Mesothelial cell of epicardium (in vitro differentiated cells): ENCODE results near the gene NFE2L2. TPM values are rescaled to one million over a fixed set of nuclear protein-coding genes. Genes with fewer than 3 reads are reported as not detected.
A peak's percentile ranks its signal among the peaks of the same experiment; 100 is the strongest.
"Not testable (repeated sequence)": the region's sequence is repeated elsewhere in the genome, so short reads cannot be mapped to it uniquely, and the experiment has no call there.

ENCODE experiments used
- DNase-seq, 2 experiments: peaks; one replicate each; pipeline ENCODE4 v3.0.0; 2021; ENCODE audit warnings: low spot score in 2 of 2; ENCODE audit not compliant: unreplicated experiment in 2 of 2
- H3K27ac Mint-ChIP-seq: 2 replicates; pipeline ENCODE4 v1.8.0; 2021; ENCODE audit warnings: mixed read lengths
- H3K27me3 Mint-ChIP-seq: 2 replicates; pipeline ENCODE4 v1.8.0; 2021; ENCODE audit warnings: low read depth, mixed read lengths
- H3K36me3 Mint-ChIP-seq: 2 replicates; pipeline ENCODE4 v1.8.0; 2021; ENCODE audit warnings: mixed read lengths
- H3K4me1 Mint-ChIP-seq: 2 replicates; pipeline ENCODE4 v1.8.0; 2021; ENCODE audit warnings: mixed read lengths
- H3K4me3 Mint-ChIP-seq: 2 replicates; pipeline ENCODE4 v1.8.0; 2021; ENCODE audit warnings: mild to moderate bottlenecking, moderate library complexity, mixed read lengths
- H3K9me3 Mint-ChIP-seq: 2 replicates; pipeline ENCODE4 v1.8.0; 2021; ENCODE audit warnings: mixed read lengths
- total RNA-seq: library from RNA; stranded (reverse); gene quantifications from 3 replicates; pipeline ENCODE4 v1.2.1, GENCODE V29; 2021
- TF ChIP-seq, protein P1 (sequence below): fragments of 200-600 bp; sonication (generic); IDR thresholded peaks from one replicate; pipeline ENCODE4 v1.5.0; 2021; ENCODE audit warnings: antibody characterized with exemption; ENCODE audit not compliant: unreplicated experiment

NFE2L2 gene
- total RNA-seq, 1 donor from 2014 or later: 93.9 TPM

DNA sequence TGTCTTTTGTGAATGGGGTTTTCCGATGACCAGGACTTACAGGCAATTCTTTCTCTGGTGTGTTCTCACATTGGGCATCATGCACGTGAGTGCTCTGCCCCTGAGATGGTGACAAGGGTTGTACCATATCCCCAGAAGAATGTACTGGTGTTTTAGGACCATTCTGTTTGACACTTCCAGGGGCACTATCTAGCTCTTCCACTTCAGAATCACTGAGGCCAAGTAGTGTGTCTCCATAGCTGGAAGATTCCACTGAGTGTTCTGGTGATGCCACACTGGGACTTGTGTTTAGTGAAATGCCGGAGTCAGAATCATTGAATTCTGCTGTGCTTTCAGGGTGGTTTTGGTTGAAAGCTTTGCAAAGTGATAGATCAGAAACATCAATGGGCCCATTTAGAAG lies 33.3 kb downstream of the NFE2L2 start:
- Mint-ChIP-seq H3K27ac (peak overlapping the region; percentile 37), H3K36me3 (peaks cover 52% of the 10 kb centered on the region)
- TF ChIP-seq, protein P1, sequence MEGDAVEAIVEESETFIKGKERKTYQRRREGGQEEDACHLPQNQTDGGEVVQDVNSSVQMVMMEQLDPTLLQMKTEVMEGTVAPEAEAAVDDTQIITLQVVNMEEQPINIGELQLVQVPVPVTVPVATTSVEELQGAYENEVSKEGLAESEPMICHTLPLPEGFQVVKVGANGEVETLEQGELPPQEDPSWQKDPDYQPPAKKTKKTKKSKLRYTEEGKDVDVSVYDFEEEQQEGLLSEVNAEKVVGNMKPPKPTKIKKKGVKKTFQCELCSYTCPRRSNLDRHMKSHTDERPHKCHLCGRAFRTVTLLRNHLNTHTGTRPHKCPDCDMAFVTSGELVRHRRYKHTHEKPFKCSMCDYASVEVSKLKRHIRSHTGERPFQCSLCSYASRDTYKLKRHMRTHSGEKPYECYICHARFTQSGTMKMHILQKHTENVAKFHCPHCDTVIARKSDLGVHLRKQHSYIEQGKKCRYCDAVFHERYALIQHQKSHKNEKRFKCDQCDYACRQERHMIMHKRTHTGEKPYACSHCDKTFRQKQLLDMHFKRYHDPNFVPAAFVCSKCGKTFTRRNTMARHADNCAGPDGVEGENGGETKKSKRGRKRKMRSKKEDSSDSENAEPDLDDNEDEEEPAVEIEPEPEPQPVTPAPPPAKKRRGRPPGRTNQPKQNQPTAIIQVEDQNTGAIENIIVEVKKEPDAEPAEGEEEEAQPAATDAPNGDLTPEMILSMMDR: no peak

DNA sequence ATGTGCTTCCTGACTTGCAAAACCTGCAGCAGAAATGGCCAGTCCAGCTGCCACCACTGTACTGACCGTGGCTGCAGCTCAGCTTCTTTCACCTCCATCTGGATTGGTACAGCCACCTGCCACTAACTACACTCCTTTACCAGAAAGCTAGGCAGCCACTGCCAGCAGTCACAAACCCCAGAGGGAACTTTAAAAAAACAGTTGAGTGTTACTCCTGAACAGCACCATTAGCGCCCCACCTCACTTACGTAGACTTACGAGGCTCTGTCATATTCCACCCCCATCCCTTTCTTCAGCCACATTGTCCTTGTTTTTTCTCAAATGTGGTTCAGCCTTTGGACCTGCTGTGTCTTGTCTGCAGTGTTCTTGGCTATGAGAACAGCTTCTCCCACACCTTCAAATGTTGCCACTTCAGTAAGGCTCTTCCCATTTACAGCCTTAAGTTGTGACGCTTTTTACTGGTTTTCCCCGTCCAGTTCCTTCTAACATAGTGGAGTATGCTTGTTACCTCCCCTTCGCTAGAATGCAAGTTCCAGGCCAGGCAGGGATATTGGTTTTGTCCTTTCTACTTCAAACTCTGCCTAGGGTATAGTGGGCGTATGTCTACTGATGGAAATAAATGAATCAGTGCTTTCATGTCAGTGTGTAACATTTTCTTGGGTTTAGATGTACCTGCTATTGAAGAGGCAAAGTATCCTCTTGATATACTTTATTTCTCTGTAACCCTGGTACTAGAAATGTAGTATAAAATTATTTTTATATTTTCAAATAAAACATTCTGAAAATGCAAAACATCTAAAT lies 34.9 kb downstream of the NFE2L2 start:
- Mint-ChIP-seq H3K27ac (peak overlapping the region; percentile 82), H3K27me3 (no peaks in the 10 kb centered on the region), H3K9me3 (no peaks in the 10 kb centered on the region), H3K4me3 (no peak overlapping the region), H3K36me3 (peaks cover 48% of the 10 kb centered on the region), H3K4me1 (peaks cover 10% of the 10 kb centered on the region)
- TF ChIP-seq, protein P1: no peak
- DNase-seq: no peak

More for the DNA sequence above, 33.3 kb downstream of the NFE2L2 start:
- Mint-ChIP-seq H3K9me3 (no peaks in the 10 kb centered on the region), H3K27me3 (no peaks in the 10 kb centered on the region), H3K4me1 (peaks cover 10% of the 10 kb centered on the region), H3K4me3 (no peak overlapping the region)
- no peak for DNase-seq

DNA sequence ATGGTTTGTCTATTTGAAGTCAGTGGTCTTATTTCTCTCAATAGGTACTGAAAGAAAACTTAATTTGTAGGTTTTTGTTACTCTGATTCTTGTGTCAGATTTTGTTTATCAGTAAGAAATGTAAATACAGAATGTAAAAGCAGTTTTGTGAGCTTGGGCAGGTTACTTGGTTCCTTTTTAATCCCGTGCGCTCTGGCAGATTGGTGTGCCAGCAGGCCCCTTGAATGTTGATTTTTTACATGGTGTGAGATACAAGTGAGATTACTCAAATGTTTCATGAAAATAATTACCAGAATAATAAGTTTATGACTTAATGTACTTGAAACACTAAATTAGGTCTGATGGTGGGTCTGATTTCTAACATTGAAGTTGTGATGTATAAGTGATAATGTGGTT lies 38.6 kb downstream of the NFE2L2 start:
- Mint-ChIP-seq H3K27ac (peak overlapping the region; percentile 61), H3K36me3 (peaks cover 40% of the 10 kb centered on the region), H3K9me3 (no peaks in the 10 kb centered on the region), H3K27me3 (no peaks in the 10 kb centered on the region), H3K4me1 (peaks cover 6% of the 10 kb centered on the region), H3K4me3 (no peak overlapping the region)
- TF ChIP-seq, protein P1: no peak
- DNase-seq: no peak

DNA sequence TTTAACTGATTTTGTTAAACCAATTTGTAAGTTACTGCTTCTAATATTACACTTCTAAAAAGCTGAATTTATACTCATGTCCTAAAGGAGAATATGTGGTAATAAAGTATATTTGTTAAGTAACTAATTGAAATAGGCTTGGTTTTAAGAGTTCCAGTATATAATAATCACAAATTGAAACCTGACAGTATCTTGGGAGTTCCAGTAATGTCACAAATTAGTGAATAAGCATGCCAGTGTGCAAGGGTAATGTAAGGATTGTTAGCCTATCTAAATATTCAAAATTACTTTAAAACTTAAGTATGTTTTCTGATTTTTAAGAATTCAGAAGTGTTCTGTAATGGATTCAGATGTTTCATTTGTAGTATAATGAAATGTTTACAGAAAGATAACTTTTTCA lies 41.1 kb downstream of the NFE2L2 start:
- not testable (repeated sequence) for H3K4me3 Mint-ChIP-seq, H3K4me1 Mint-ChIP-seq, H3K27me3 Mint-ChIP-seq, H3K27ac Mint-ChIP-seq, H3K9me3 Mint-ChIP-seq, DNase-seq
- peaks cover 31% of the 10 kb centered on the region for H3K36me3 Mint-ChIP-seq

DNA sequence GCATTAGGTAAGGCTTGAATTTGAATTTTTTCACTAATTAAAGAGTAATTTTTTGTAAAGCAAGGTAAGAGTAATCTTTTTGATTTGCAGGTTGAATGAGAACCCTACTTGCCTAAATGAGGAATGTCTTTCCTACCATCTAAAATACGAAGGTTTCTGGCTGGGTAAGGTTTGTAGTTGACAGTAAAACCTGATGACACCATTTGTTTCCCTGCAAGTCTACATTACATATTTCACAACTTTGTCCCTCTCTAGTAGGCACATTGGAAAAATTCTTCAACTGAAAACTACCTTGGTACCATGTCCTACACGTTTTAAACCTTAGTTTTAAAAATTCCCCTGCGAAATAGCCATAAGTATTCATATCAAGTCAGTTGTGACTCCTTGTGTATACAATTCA lies 42.6 kb downstream of the NFE2L2 start:
- H3K27me3 Mint-ChIP-seq: no peaks in the 10 kb centered on the region
- TF ChIP-seq, protein P1: no peak
- H3K27ac Mint-ChIP-seq: peak overlapping the region; percentile 66
- no peaks in the 10 kb centered on the region for H3K9me3 Mint-ChIP-seq
- no peak for DNase-seq
- no peak overlapping the region for H3K4me3 Mint-ChIP-seq
- peaks cover under 1% of the 10 kb centered on the region for H3K4me1 Mint-ChIP-seq
- peaks cover 35% of the 10 kb centered on the region for H3K36me3 Mint-ChIP-seq

DNA sequence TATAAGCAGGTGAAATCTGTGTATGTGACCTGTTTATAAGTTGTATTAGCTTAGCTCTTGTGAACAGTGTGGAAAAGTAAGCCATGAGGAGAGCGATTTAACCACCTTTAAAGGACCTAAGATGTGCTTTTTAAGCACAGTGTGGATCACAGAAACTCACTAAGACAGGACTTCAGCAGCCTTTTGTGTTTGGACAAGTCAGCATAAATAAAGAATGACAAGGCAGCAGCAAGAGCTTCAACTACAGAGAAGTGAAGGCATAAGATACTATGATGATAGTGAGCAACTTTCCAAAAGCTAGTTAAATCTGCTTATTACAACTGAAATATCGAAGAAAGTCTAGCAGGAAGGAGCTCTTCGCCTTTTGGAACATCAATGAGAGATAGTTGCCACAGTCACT lies 43.0 kb downstream of the NFE2L2 start:
- H3K4me1 Mint-ChIP-seq: peaks cover 2% of the 10 kb centered on the region
- H3K9me3 Mint-ChIP-seq: no peaks in the 10 kb centered on the region
- H3K36me3 Mint-ChIP-seq: peaks cover 36% of the 10 kb centered on the region
- TF ChIP-seq, protein P1: no peak
- H3K4me3 Mint-ChIP-seq: no peak overlapping the region
- H3K27me3 Mint-ChIP-seq: no peaks in the 10 kb centered on the region
- H3K27ac Mint-ChIP-seq: peak overlapping the region; percentile 66
- DNase-seq: no peak

DNA sequence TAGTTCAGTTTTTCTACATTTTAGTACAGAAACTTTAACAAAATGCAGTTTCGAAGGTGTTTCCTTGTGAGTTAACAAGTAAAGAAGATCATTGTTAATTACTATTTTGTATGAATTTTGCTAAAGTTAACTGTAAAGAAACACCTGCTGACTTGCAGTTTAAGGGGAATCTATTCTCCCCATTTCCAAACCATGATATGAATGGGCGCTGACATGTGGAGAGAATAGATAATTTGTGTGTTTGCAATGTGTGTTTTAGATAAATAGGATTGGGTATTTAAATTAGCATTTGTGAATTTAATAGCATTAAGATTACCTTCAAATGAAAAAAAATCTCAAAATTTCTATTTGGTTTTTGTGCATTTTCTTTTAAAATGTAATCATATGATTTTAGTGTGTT lies 44.7 kb downstream of the NFE2L2 start:
- not testable (repeated sequence) for H3K27me3 Mint-ChIP-seq, H3K9me3 Mint-ChIP-seq, H3K27ac Mint-ChIP-seq, H3K4me3 Mint-ChIP-seq, DNase-seq
- Mint-ChIP-seq H3K4me1 (peaks cover 19% of the 10 kb centered on the region), H3K36me3 (peaks cover 48% of the 10 kb centered on the region)
